Activated CD8-positive, alpha-beta memory T cell treated with anti-CD3 and anti-CD28 coated beads, Interleukin-2, amount 50 U/mL, for 24 hours (primary cell): ENCODE data around the gene SNX2.
"Not testable (repeated sequence)": the region's sequence is repeated elsewhere in the genome, so short reads cannot be mapped to it uniquely, and the experiment has no call there.

Source experiments
- DNase-seq: peaks from one replicate; pipeline ENCODE4 v3.0.0-alpha.2; 2020; ENCODE audit errors: extremely low read depth

The SNX2 gene

GRCh38 chr5:122844136-122844909 is 69.4 kb downstream of the SNX2 start:
- DNase-seq, result no peak

GRCh38 chr5:122844910-122845228 is 70.0 kb downstream of the SNX2 start:
- DNase-seq, result no peak

GRCh38 chr5:122845229-122846050 is 70.6 kb downstream of the SNX2 start, which contains the start of gene SNX24:
Gene SNX24 (plus strand): TSS chr5:122845613. CDS start chr5:122845634, 21 bp downstream.
- no peak for DNase-seq

GRCh38 chr5:122846051-122846550 is 71.2 kb downstream of the SNX2 start:
- no peak for DNase-seq

- DNase-seq, result no peak
Measured at GRCh38 chr5:122847687-122848081, 72.8 kb downstream of the SNX2 start.

GRCh38 chr5:122849771-122850170 is 74.9 kb downstream of the SNX2 start:
- DNase-seq, result no peak

- not testable (repeated sequence) for DNase-seq
Measured at GRCh38 chr5:122857538-122857937, 82.7 kb downstream of the SNX2 start.

- no peak for DNase-seq
Measured at GRCh38 chr5:122858451-122858850, 83.6 kb downstream of the SNX2 start.

GRCh38 chr5:122863240-122863639 is 88.4 kb downstream of the SNX2 start:
- no peak for DNase-seq

GRCh38 chr5:122863721-122864120 is 88.8 kb downstream of the SNX2 start:
- no peak for DNase-seq

- DNase-seq, result no peak
Measured at GRCh38 chr5:122864400-122864799, 89.5 kb downstream of the SNX2 start.

- no peak for DNase-seq
Measured at GRCh38 chr5:122864842-122865241, 90.0 kb downstream of the SNX2 start.

- DNase-seq, result no peak
Measured at GRCh38 chr5:122870219-122870856, 95.5 kb downstream of the SNX2 start.

- DNase-seq, result no peak
Measured at GRCh38 chr5:122871661-122872060, 96.8 kb downstream of the SNX2 start.

GRCh38 chr5:122874179-122874875 is 99.4 kb downstream of the SNX2 start:
- no peak for DNase-seq

GRCh38 chr5:122877518-122877917 is 102.6 kb downstream of the SNX2 start:
- DNase-seq, result no peak

- DNase-seq, result no peak
Measured at GRCh38 chr5:122879076-122879475, 104.2 kb downstream of the SNX2 start.
